Neural cell (in vitro differentiated cells): ENCODE data around the gene RAB42. TPM values are rescaled to one million over a fixed set of nuclear protein-coding genes. Genes with fewer than 3 reads are reported as not detected.

ENCODE experiments used
- H2AFZ ChIP-seq: fragments of 200-600, 300-800 bp; sonication (generic), shearing (Covaris generic); 2 replicates; pipeline ENCODE4 v1.6.0; 2014; ENCODE audit warnings: low read depth, mild to moderate bottlenecking, antibody characterized with exemption, low read length, moderate library complexity
- H3F3A ChIP-seq: fragments of 200-600 bp; shearing (Covaris generic); 2 replicates; pipeline ENCODE4 v1.6.1; 2016; ENCODE audit warnings: mild to moderate bottlenecking, moderate library complexity, mixed read lengths, antibody characterized with exemption, low read length; ENCODE audit not compliant: insufficient read depth, poor library complexity, severe bottlenecking
- H3K27ac ChIP-seq: fragments of 200-600, 300-800 bp; sonication (generic), shearing (Covaris generic); 2 replicates; pipeline ENCODE4 v1.5.1; 2014; ENCODE audit warnings: mild to moderate bottlenecking, low read length, moderate library complexity
- H3K27me3 ChIP-seq: fragments of 300-800, 200-600 bp; sonication (generic), shearing (Covaris generic); 2 replicates; pipeline ENCODE4 v1.6.0; 2014; ENCODE audit warnings: mild to moderate bottlenecking, low read depth, low read length, moderate library complexity; ENCODE audit not compliant: insufficient read depth
- H3K36me3 ChIP-seq: fragments of 300-800, 200-600 bp; sonication (generic), shearing (Covaris generic); 2 replicates; pipeline ENCODE4 v1.5.1; 2014; ENCODE audit warnings: mild to moderate bottlenecking, antibody characterized with exemption, low read length, moderate library complexity; ENCODE audit not compliant: insufficient read depth
- H3K4me2 ChIP-seq: fragments of 300-800, 200-600 bp; sonication (generic), shearing (Covaris generic); 2 replicates; pipeline ENCODE4 v1.6.0; 2014; ENCODE audit warnings: mild to moderate bottlenecking, low read length
- H3K4me3 ChIP-seq: fragments of 300-800, 200-600 bp; sonication (generic), shearing (Covaris generic); 2 replicates; pipeline ENCODE4 v1.5.1; 2014; ENCODE audit warnings: mild to moderate bottlenecking, low read length, moderate library complexity
- H3K79me2 ChIP-seq: fragments of 200-600 bp; shearing (Covaris generic); replicated peaks from 2 replicates; pipeline ENCODE4 v1.6.0; 2014; ENCODE audit warnings: mild to moderate bottlenecking, low read length, moderate library complexity; ENCODE audit not compliant: insufficient read depth
- H3K9ac ChIP-seq: fragments of 300-800, 200-600 bp; sonication (generic), shearing (Covaris generic); 2 replicates; pipeline ENCODE4 v1.6.1; 2016; ENCODE audit warnings: mild to moderate bottlenecking, low read length, mixed read lengths
- H3K9me2 ChIP-seq: fragments of 200-600 bp; shearing (Covaris generic); 2 replicates; pipeline ENCODE4 v1.6.1; 2016; ENCODE audit warnings: mild to moderate bottlenecking, low read length, mixed read lengths; ENCODE audit not compliant: insufficient read depth
- H3K9me3 ChIP-seq: fragments of 200-600, 300-800 bp; sonication (generic), shearing (Covaris generic); 2 replicates; pipeline ENCODE4 v1.6.1; 2016; ENCODE audit warnings: mild to moderate bottlenecking, mixed run types, low read length, moderate library complexity, mixed read lengths
- H4K20me1 ChIP-seq: fragments of 200-600 bp; shearing (Covaris generic); 2 replicates; pipeline ENCODE4 v1.6.1; 2016; ENCODE audit warnings: mild to moderate bottlenecking, mixed run types; ENCODE audit not compliant: insufficient read depth
- CTCF ChIP-seq: fragments of 450-650 bp; IDR thresholded peaks from 2 replicates; pipeline ENCODE4 v1.5.1; 2014; ENCODE audit warnings: antibody characterized with exemption, mild to moderate bottlenecking, moderate library complexity; ENCODE audit not compliant: poor library complexity, severe bottlenecking
- EP300 ChIP-seq: fragments of 450-650 bp; conservative IDR thresholded peaks from 2 replicates; pipeline ENCODE4 v1.6.1; 2014; ENCODE audit warnings: antibody characterized with exemption, mild to moderate bottlenecking, moderate library complexity; ENCODE audit not compliant: poor library complexity, severe bottlenecking
- EZH2 ChIP-seq: fragments of 200-600, 300-800 bp; shearing (Covaris generic), sonication (generic); IDR thresholded peaks from 2 replicates; pipeline ENCODE4 v1.6.1; 2014; ENCODE audit warnings: antibody characterized with exemption, low read length, borderline replicate concordance, mild to moderate bottlenecking; ENCODE audit not compliant: insufficient read depth, poor library complexity, severe bottlenecking
- MXI1 ChIP-seq: fragments of 450-650 bp; conservative IDR thresholded peaks from 2 replicates; pipeline ENCODE4 v1.6.1; 2014; ENCODE audit warnings: antibody characterized with exemption, mild to moderate bottlenecking; ENCODE audit not compliant: poor library complexity, severe bottlenecking
- POLR2AphosphoS5 ChIP-seq: IDR thresholded peaks from 2 replicates; pipeline ENCODE4 v1.6.1; 2012
- RAD21 ChIP-seq: fragments of 450-650 bp; conservative IDR thresholded peaks from 2 replicates; pipeline ENCODE4 v1.6.1; 2014; ENCODE audit warnings: antibody characterized with exemption, mild to moderate bottlenecking, moderate library complexity
- REST ChIP-seq: IDR thresholded peaks from 2 replicates; pipeline ENCODE4 v1.6.1; 2012; ENCODE audit warnings: borderline replicate concordance
- SMC3 ChIP-seq: fragments of 450-650 bp; conservative IDR thresholded peaks from 2 replicates; pipeline ENCODE4 v1.6.1; 2014; ENCODE audit warnings: antibody characterized with exemption, mild to moderate bottlenecking, moderate library complexity; ENCODE audit not compliant: poor library complexity
- TAF1 ChIP-seq: IDR thresholded peaks from 2 replicates; pipeline ENCODE4 v1.6.1; 2012; ENCODE audit warnings: low read depth
- polyA plus RNA-seq: library from polyadenylated mRNA; depleted of rRNA; stranded (reverse); fragments of >200 nt; gene quantifications from 2 replicates; pipeline ENCODE4 v1.2.3, GENCODE V29; 2014

RAB42 gene
- polyA plus RNA-seq, 1 donor from 2014 or later = not detected

GRCh38 chr1:28565726-28566125 lies 26.3 kb upstream of the RAB42 start:
- H3K36me3 ChIP-seq = peaks cover 7% of the 10 kb centered on the region
- TF ChIP-seq SMC3 (no peak), POLR2AphosphoS5 (no peak), MXI1 (no peak), TAF1 (no peak), EZH2 (no peak), REST (no peak), CTCF (no peak), RAD21 (no peak), EP300 (no peak)
- no peaks in the 10 kb centered on the region for H3K27me3 ChIP-seq
- no peaks in the 10 kb centered on the region for H3K79me2 ChIP-seq
- H3K4me3 ChIP-seq = no peak overlapping the region
- H3F3A ChIP-seq = no peaks in the 10 kb centered on the region
- no peak overlapping the region for H3K9ac ChIP-seq
- H2AFZ ChIP-seq = no peak overlapping the region
- H3K4me2 ChIP-seq = no peak overlapping the region
- no peaks in the 10 kb centered on the region for H3K9me3 ChIP-seq
- H3K9me2 ChIP-seq = no peaks in the 10 kb centered on the region
- no peak overlapping the region for H3K27ac ChIP-seq
- H4K20me1 ChIP-seq = no peaks in the 10 kb centered on the region

GRCh38 chr1:28566931-28567330 lies 25.1 kb upstream of the RAB42 start:
- H2AFZ ChIP-seq = no peak overlapping the region
- TF ChIP-seq EZH2 (no peak), RAD21 (no peak), REST (no peak), SMC3 (no peak), TAF1 (no peak), CTCF (no peak), EP300 (no peak), POLR2AphosphoS5 (no peak), MXI1 (no peak)
- peaks cover 7% of the 10 kb centered on the region for H3K36me3 ChIP-seq

More at GRCh38 chr1:28566931-28567330, 25.1 kb upstream of the RAB42 start:
- Histone ChIP-seq H3K4me2 (no peak overlapping the region), H4K20me1 (no peaks in the 10 kb centered on the region), H3F3A (no peaks in the 10 kb centered on the region), H3K27ac (no peak overlapping the region), H3K9me2 (no peaks in the 10 kb centered on the region), H3K9me3 (no peaks in the 10 kb centered on the region), H3K27me3 (no peaks in the 10 kb centered on the region), H3K4me3 (no peak overlapping the region), H3K9ac (no peak overlapping the region), H3K79me2 (no peaks in the 10 kb centered on the region)
